SU-DHL-6 (cell line): ENCODE measurements around the gene FOXK1.

Experiments used
- H2AFZ ChIP-seq: fragments of 200-600 bp; sonication (generic); 2 replicates; pipeline ENCODE4 v1.6.1; 2014; ENCODE audit warnings: low read depth, mild to moderate bottlenecking, moderate library complexity, mixed read lengths, antibody characterized with exemption, low read length; ENCODE audit not compliant: severe bottlenecking
- H3F3A ChIP-seq: fragments of 200-600 bp; shearing (Covaris generic); 2 replicates; pipeline ENCODE4 v1.6.0; 2016; ENCODE audit warnings: antibody characterized with exemption, mild to moderate bottlenecking; ENCODE audit not compliant: insufficient read depth
- H3K27ac ChIP-seq: fragments of 200-600 bp; sonication (generic); 2 replicates; pipeline ENCODE4 v1.5.1; 2016; ENCODE audit warnings: low read depth, mild to moderate bottlenecking, low read length, moderate library complexity, mixed read lengths
- H3K27me3 ChIP-seq: fragments of 200-600 bp; sonication (generic), shearing (Covaris generic); 2 replicates; pipeline ENCODE4 v1.6.0; 2014; ENCODE audit warnings: mild to moderate bottlenecking, low read length
- H3K36me3 ChIP-seq: fragments of 200-600 bp; sonication (generic); 2 replicates; pipeline ENCODE4 v1.6.1; 2014; ENCODE audit warnings: mild to moderate bottlenecking, low read length, mixed read lengths
- H3K4me2 ChIP-seq: fragments of 300-600, 200-600 bp; shearing (Covaris generic), sonication (generic); 2 replicates; pipeline ENCODE4 v1.6.0; 2014; ENCODE audit warnings: low read length, low read depth, mild to moderate bottlenecking; ENCODE audit not compliant: poor library complexity, severe bottlenecking
- H3K4me3 ChIP-seq: fragments of 200-600 bp; sonication (generic); 2 replicates; pipeline ENCODE4 v1.5.1; 2014; ENCODE audit warnings: antibody characterized with exemption, low read length, mild to moderate bottlenecking, mixed read lengths; ENCODE audit not compliant: insufficient read depth, poor library complexity, severe bottlenecking
- H3K79me2 ChIP-seq: fragments of 200-600 bp; sonication (generic); 2 replicates; pipeline ENCODE4 v1.6.1; 2014; ENCODE audit warnings: mild to moderate bottlenecking, low read length, moderate library complexity; ENCODE audit not compliant: insufficient read depth
- H3K9ac ChIP-seq: fragments of 200-600 bp; sonication (generic); 2 replicates; pipeline ENCODE4 v1.7.0; 2014; ENCODE audit warnings: mild to moderate bottlenecking, low read length
- H3K9me2 ChIP-seq: fragments of 200-600 bp; sonication (generic); replicated peaks from 2 replicates; pipeline ENCODE4 v1.6.1; 2014; ENCODE audit warnings: low read length; ENCODE audit not compliant: insufficient read depth
- H3K9me3 ChIP-seq: fragments of 200-600 bp; sonication (generic); 2 replicates; pipeline ENCODE4 v1.6.1; 2014; ENCODE audit warnings: low read length, mixed read lengths; ENCODE audit not compliant: insufficient read depth
- H4K20me1 ChIP-seq: fragments of 200-600 bp; sonication (generic); 2 replicates; pipeline ENCODE4 v1.6.1; 2014; ENCODE audit warnings: low read depth, mild to moderate bottlenecking, antibody characterized with exemption, low read length, moderate library complexity, mixed read lengths
- CTCF ChIP-seq: fragments of 200-600 bp; sonication (generic); IDR thresholded peaks from one replicate; pipeline ENCODE4 v1.5.1; 2017; ENCODE audit warnings: antibody characterized with exemption, mild to moderate bottlenecking, low read length, moderate library complexity; ENCODE audit not compliant: insufficient read depth, poor library complexity, severe bottlenecking
- EZH2phosphoT487 ChIP-seq: fragments of 200-600 bp; sonication (generic), shearing (Covaris generic); conservative IDR thresholded peaks from 2 replicates; pipeline ENCODE4 v1.6.1; 2018; ENCODE audit warnings: mild to moderate bottlenecking, antibody characterized with exemption, low read length, moderate library complexity, mixed read lengths

The FOXK1 gene

GRCh38 chr7:4789194-4790077 lies 107.3 kb downstream of the FOXK1 start:
- Histone ChIP-seq H2AFZ (no peak overlapping the region), H3K9me2 (no peaks in the 10 kb centered on the region), H3K9me3 (no peaks in the 10 kb centered on the region), H3K79me2 (no peaks in the 10 kb centered on the region), H3F3A (no peaks in the 10 kb centered on the region), H3K9ac (no peak overlapping the region), H4K20me1 (no peaks in the 10 kb centered on the region), H3K36me3 (no peaks in the 10 kb centered on the region), H3K27me3 (no peaks in the 10 kb centered on the region), H3K4me2 (no peak overlapping the region), H3K27ac (no peak overlapping the region), H3K4me3 (no peak overlapping the region)
- TF ChIP-seq EZH2phosphoT487, result no peak
- TF ChIP-seq CTCF, result no peak

GRCh38 chr7:4790078-4790465 lies 108.0 kb downstream of the FOXK1 start:
- no peak overlapping the region for H3K4me3 ChIP-seq
- no peaks in the 10 kb centered on the region for H3K79me2 ChIP-seq
- no peak overlapping the region for H3K27ac ChIP-seq
- no peaks in the 10 kb centered on the region for H3K27me3 ChIP-seq
- no peaks in the 10 kb centered on the region for H3F3A ChIP-seq
- TF ChIP-seq CTCF, result no peak
- no peak for TF ChIP-seq EZH2phosphoT487
- no peaks in the 10 kb centered on the region for H3K9me2 ChIP-seq
- no peak overlapping the region for H3K9ac ChIP-seq
- H4K20me1 ChIP-seq, result no peaks in the 10 kb centered on the region
- no peak overlapping the region for H3K4me2 ChIP-seq
- H3K36me3 ChIP-seq, result no peaks in the 10 kb centered on the region
- no peak overlapping the region for H2AFZ ChIP-seq
- no peaks in the 10 kb centered on the region for H3K9me3 ChIP-seq

DNA sequence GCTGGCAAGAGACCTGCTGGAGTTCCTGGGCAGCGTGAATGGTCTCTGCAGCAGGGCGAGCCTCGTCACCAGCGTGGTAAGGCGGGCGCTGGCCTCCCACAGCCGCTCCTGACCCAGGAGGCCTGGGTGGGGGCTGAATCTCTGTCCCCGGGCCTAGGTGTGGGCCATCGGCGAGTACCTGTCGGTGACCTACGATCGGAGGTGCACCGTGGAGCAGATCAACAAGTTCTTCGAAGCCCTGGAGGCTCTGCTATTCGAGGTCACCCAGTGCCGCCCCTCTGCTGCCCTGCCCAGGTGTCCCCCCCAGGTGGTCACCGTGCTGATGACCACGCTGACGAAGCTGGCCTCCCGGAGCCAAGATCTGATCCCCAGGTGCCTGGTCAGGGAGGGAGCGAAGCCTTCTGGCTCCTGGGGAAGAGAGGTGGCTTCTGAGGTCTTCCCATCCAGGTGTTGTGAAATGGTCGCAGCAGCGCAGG lies 108.5 kb downstream of the FOXK1 start:
- no peaks in the 10 kb centered on the region for H3K9me2 ChIP-seq
- H3K27ac ChIP-seq, result no peak overlapping the region
- H3F3A ChIP-seq, result no peaks in the 10 kb centered on the region
- H3K9me3 ChIP-seq, result no peaks in the 10 kb centered on the region
- H3K4me3 ChIP-seq, result no peak overlapping the region
- no peak overlapping the region for H3K4me2 ChIP-seq
- no peak overlapping the region for H2AFZ ChIP-seq
- H4K20me1 ChIP-seq, result no peaks in the 10 kb centered on the region
- no peaks in the 10 kb centered on the region for H3K79me2 ChIP-seq
- no peaks in the 10 kb centered on the region for H3K36me3 ChIP-seq
- TF ChIP-seq EZH2phosphoT487, result no peak
- no peak for TF ChIP-seq CTCF
- H3K9ac ChIP-seq, result no peak overlapping the region
- H3K27me3 ChIP-seq, result no peaks in the 10 kb centered on the region
